ENCODE results near the gene FUT4. TPM values are rescaled to one million over a fixed set of nuclear protein-coding genes. Genes with fewer than 3 reads are reported as not detected.
"Not testable (repeated sequence)": the region's sequence is repeated elsewhere in the genome, so short reads cannot be mapped to it uniquely, and the experiment has no call there.

The FUT4 gene
- total RNA-seq, 1 experiment from 2014 or later = 1.8 TPM

GRCh38 chr11:94563848-94564467 is 20.2 kb downstream of the FUT4 start:
- no peak for DNase-seq (ENCODE audit: low read depth)

GRCh38 chr11:94567181-94567670 is 23.5 kb downstream of the FUT4 start, which contains the start of gene PIWIL4:
Gene PIWIL4 (plus strand): TSS chr11:94567368. CDS start chr11:94567519, 151 bp downstream.
- no peak for DNase-seq (ENCODE audit: low read depth)

- DNase-seq (ENCODE audit: low read depth) = no peak
These were observed 24.5 kb downstream of the FUT4 start for GRCh38 chr11:94568200-94568599.

GRCh38 chr11:94568717-94569116 is 25.0 kb downstream of the FUT4 start:
- DNase-seq (ENCODE audit: low read depth) = no peak

- not testable (repeated sequence) for DNase-seq (ENCODE audit: low read depth)
These were observed 29.3 kb downstream of the FUT4 start for GRCh38 chr11:94572975-94573374.

GRCh38 chr11:94574193-94574961 is 30.7 kb downstream of the FUT4 start:
- DNase-seq (ENCODE audit: low read depth) = peak; percentile 40

GRCh38 chr11:94576306-94576705 is 32.6 kb downstream of the FUT4 start:
- no peak for DNase-seq (ENCODE audit: low read depth)

- DNase-seq (ENCODE audit: low read depth) = no peak
These were observed 34.1 kb downstream of the FUT4 start for GRCh38 chr11:94577841-94578240.

- no peak for DNase-seq (ENCODE audit: low read depth)
These were observed 38.2 kb downstream of the FUT4 start for GRCh38 chr11:94581926-94582325.

- DNase-seq (ENCODE audit: low read depth) = no peak
These were observed 39.6 kb downstream of the FUT4 start for GRCh38 chr11:94583213-94583865.

GRCh38 chr11:94583866-94584500 is 40.3 kb downstream of the FUT4 start:
- no peak for DNase-seq (ENCODE audit: low read depth)

GRCh38 chr11:94584978-94585377 is 41.3 kb downstream of the FUT4 start:
- DNase-seq (ENCODE audit: low read depth) = no peak

GRCh38 chr11:94585399-94585798 is 41.7 kb downstream of the FUT4 start:
- no peak for DNase-seq (ENCODE audit: low read depth)

GRCh38 chr11:94586546-94586945 is 42.8 kb downstream of the FUT4 start:
- DNase-seq (ENCODE audit: low read depth) = no peak

GRCh38 chr11:94586978-94587377 is 43.3 kb downstream of the FUT4 start:
- no peak for DNase-seq (ENCODE audit: low read depth)

GRCh38 chr11:94588366-94588942 is 44.7 kb downstream of the FUT4 start:
- DNase-seq (ENCODE audit: low read depth) = no peak

GRCh38 chr11:94590352-94591041 is 46.8 kb downstream of the FUT4 start:
- DNase-seq (ENCODE audit: low read depth) = no peak

GRCh38 chr11:94593030-94593429 is 49.3 kb downstream of the FUT4 start:
- peak; percentile 17 for DNase-seq (ENCODE audit: low read depth)

- no peak for DNase-seq (ENCODE audit: low read depth)
These were observed 51.4 kb downstream of the FUT4 start for GRCh38 chr11:94595076-94595475.

- peak; percentile 7 for DNase-seq (ENCODE audit: low read depth)
These were observed 54.2 kb downstream of the FUT4 start for GRCh38 chr11:94597896-94598295.
